Measurements from ENCODE around the gene GORAB.

GORAB gene

GRCh38 chr1:170531758-170532657 is at the start of gene GORAB:
Gene GORAB, plus strand, starts transcription at chr1:170532166. Its CDS starts 58 bp downstream, at chr1:170532224.
- no peak for DNase-seq (ENCODE audit: low spot score)

- DNase-seq (ENCODE audit: low spot score), result no peak
Observed at GRCh38 chr1:170483051-170483450, 48.9 kb upstream of the GORAB start.

- no peak for DNase-seq (ENCODE audit: low spot score)
Observed at GRCh38 chr1:170487503-170487902, 44.5 kb upstream of the GORAB start.

- no peak for DNase-seq (ENCODE audit: low spot score)
Observed at GRCh38 chr1:170491291-170491690, 40.7 kb upstream of the GORAB start.

- DNase-seq (ENCODE audit: low spot score), result no peak
Observed at GRCh38 chr1:170494369-170494768, 37.6 kb upstream of the GORAB start.

GRCh38 chr1:170495006-170495405 is 37.0 kb upstream of the GORAB start:
- no peak for DNase-seq (ENCODE audit: low spot score)

GRCh38 chr1:170498876-170499275 is 33.1 kb upstream of the GORAB start:
- DNase-seq (ENCODE audit: low spot score), result no peak

GRCh38 chr1:170503665-170504064 is 28.3 kb upstream of the GORAB start:
- DNase-seq (ENCODE audit: low spot score), result no peak

GRCh38 chr1:170510163-170510562 is 21.8 kb upstream of the GORAB start:
- DNase-seq (ENCODE audit: low spot score), result no peak

- DNase-seq (ENCODE audit: low spot score), result no peak
Observed at GRCh38 chr1:170511038-170511437, 20.9 kb upstream of the GORAB start.

GRCh38 chr1:170513138-170513537 is 18.8 kb upstream of the GORAB start:
- no peak for DNase-seq (ENCODE audit: low spot score)

GRCh38 chr1:170518185-170518834 is 13.7 kb upstream of the GORAB start:
- no peak for DNase-seq (ENCODE audit: low spot score)

GRCh38 chr1:170518965-170519364 is 13.0 kb upstream of the GORAB start:
- DNase-seq (ENCODE audit: low spot score), result no peak

- no peak for DNase-seq (ENCODE audit: low spot score)
Observed at GRCh38 chr1:170520601-170521000, 11.4 kb upstream of the GORAB start.

- DNase-seq (ENCODE audit: low spot score), result no peak
Observed at GRCh38 chr1:170521818-170522217, 10.1 kb upstream of the GORAB start.

GRCh38 chr1:170530972-170531757 is 801 bp upstream of the GORAB start:
- no peak for DNase-seq (ENCODE audit: low spot score)

GRCh38 chr1:170533298-170533697 is 1.3 kb downstream of the GORAB start:
- no peak for DNase-seq (ENCODE audit: low spot score)

- DNase-seq (ENCODE audit: low spot score), result no peak
Observed at GRCh38 chr1:170534626-170535147, 2.7 kb downstream of the GORAB start.

GRCh38 chr1:170535418-170535817 is 3.5 kb downstream of the GORAB start:
- no peak for DNase-seq (ENCODE audit: low spot score)

GRCh38 chr1:170536924-170537551 is 5.1 kb downstream of the GORAB start:
- DNase-seq (ENCODE audit: low spot score), result no peak

- DNase-seq (ENCODE audit: low spot score), result no peak
Observed at GRCh38 chr1:170537798-170538503, 6.0 kb downstream of the GORAB start.
